Calu3 (cell line): ENCODE results near the gene LRP8. TPM values are rescaled to one million over a fixed set of nuclear protein-coding genes. Genes with fewer than 3 reads are reported as not detected.

Experiments used
- BruUV-seq: library from RNA; stranded (reverse); fragments of 400-500 nt; replicated peaks from 2 replicates; lab custom pipeline; 2021; lab: Mats Ljungman, UMichigan
- CTCF ChIA-PET: fragments of 300-600 bp; sonication (Branson Sonifier 250); formaldehyde crosslinking; loops from one replicate; lab custom pipeline; 2022; ENCODE audit warnings: antibody characterized with exemption; lab: Charles Lee
- DNase-seq: peaks from one replicate; pipeline ENCODE4 v3.0.0; 2022
- H3K27ac Mint-ChIP-seq: one replicate; pipeline ENCODE4 v1.8.0; 2022; ENCODE audit warnings: mixed read lengths; ENCODE audit not compliant: unreplicated experiment
- H3K27me3 Mint-ChIP-seq: one replicate; pipeline ENCODE4 v1.8.0; 2022; ENCODE audit warnings: mixed read lengths; ENCODE audit not compliant: unreplicated experiment
- H3K36me3 Mint-ChIP-seq: one replicate; pipeline ENCODE4 v1.8.0; 2022; ENCODE audit warnings: mild to moderate bottlenecking, moderate library complexity, mixed read lengths; ENCODE audit not compliant: insufficient read depth, unreplicated experiment
- H3K4me1 Mint-ChIP-seq: one replicate; pipeline ENCODE4 v1.8.0; 2022; ENCODE audit warnings: mild to moderate bottlenecking, low read depth, mixed read lengths; ENCODE audit not compliant: unreplicated experiment
- H3K4me3 Mint-ChIP-seq: one replicate; pipeline ENCODE4 v1.8.0; 2022; ENCODE audit warnings: mild to moderate bottlenecking, low read depth, moderate library complexity, mixed read lengths; ENCODE audit not compliant: unreplicated experiment
- H3K9me3 Mint-ChIP-seq: one replicate; pipeline ENCODE4 v1.8.0; 2022; ENCODE audit warnings: low read depth, mixed read lengths; ENCODE audit not compliant: unreplicated experiment
- CTCF ChIP-seq: fragments of 200-600 bp; IDR thresholded peaks from one replicate; pipeline ENCODE4 v1.8.0; 2022; ENCODE audit warnings: antibody characterized with exemption; ENCODE audit not compliant: unreplicated experiment
- intact Hi-C: fragments of 100-400 bp; cut with micrococcal nuclease; formaldehyde crosslinking; loops from one replicate; pipeline ENCODE4 v1.10.0; 2022; ENCODE audit not compliant: unreplicated experiment
- total RNA-seq: library from RNA; stranded (reverse); gene quantifications from 2 replicates; pipeline ENCODE4 v1.2.3, GENCODE V29; 2022

LRP8 gene
- total RNA-seq, 1 experiment from 2014 or later, result 104 TPM

GRCh38 chr1:53195246-53196016, 132.4 kb downstream of the LRP8 start:
- H3K27me3 Mint-ChIP-seq, result no peaks in the 10 kb centered on the region
- no TSS peak for BruUV-seq
- H3K4me1 Mint-ChIP-seq, result peaks cover 48% of the 10 kb centered on the region
- H3K4me3 Mint-ChIP-seq, result no peak overlapping the region
- H3K27ac Mint-ChIP-seq, result no peak overlapping the region
- H3K9me3 Mint-ChIP-seq, result no peaks in the 10 kb centered on the region
- intact Hi-C loops, result loop anchor here (5.0 kb wide), 1 partner anchor 493 kb away; no protein-coding TSS in a partner anchor
- TF ChIP-seq CTCF, result no peak
- DNase-seq, result no peak
- peaks cover 22% of the 10 kb centered on the region for H3K36me3 Mint-ChIP-seq
- CTCF ChIA-PET, result no interaction called here

Other genes with a start within 250 kb of the LRP8 start
- gene SLC1A7, start 185.4 kb downstream of the LRP8 start, total RNA-seq, result not detected in 2 replicates
- 18.5 and 23.5 TPM in 2 replicates for gene CPT2, start 131.2 kb downstream of the LRP8 start, total RNA-seq
- 31.3 and 34.1 TPM in 2 replicates for gene CZIB, start 107.4 kb downstream of the LRP8 start, total RNA-seq
- 61.9 and 70.2 TPM in 2 replicates for gene MAGOH, start 89.6 kb downstream of the LRP8 start, total RNA-seq
- gene DMRTB1, start 131.3 kb upstream of the LRP8 start, total RNA-seq, result not detected in 2 replicates